VCaP (cell line): Measurements from ENCODE around the gene MARCHF3.

Experiments used
- H3K27ac ChIP-seq: fragments of 450-650 bp; 2 replicates; pipeline ENCODE4 v1.5.1; 2017
- CTCF ChIP-seq: fragments of 450-650 bp; conservative IDR thresholded peaks from 2 replicates; pipeline ENCODE4 v1.5.1; 2017; ENCODE audit warnings: mild to moderate bottlenecking, moderate library complexity

Gene MARCHF3

GRCh38 chr5:126875303-126875785 lies 155.0 kb downstream of the MARCHF3 start:
- peak overlapping the region; percentile 34 for H3K27ac ChIP-seq
- TF ChIP-seq CTCF, result no peak

- no peak overlapping the region for H3K27ac ChIP-seq
- TF ChIP-seq CTCF, result no peak
These were observed 157.6 kb downstream of the MARCHF3 start for GRCh38 chr5:126872561-126873354.

GRCh38 chr5:126871441-126871840 lies 158.9 kb downstream of the MARCHF3 start:
- H3K27ac ChIP-seq, result no peak overlapping the region
- TF ChIP-seq CTCF, result no peak

GRCh38 chr5:126869005-126869451 lies 161.3 kb downstream of the MARCHF3 start:
- no peak overlapping the region for H3K27ac ChIP-seq
- no peak for TF ChIP-seq CTCF

GRCh38 chr5:126868338-126869004 lies 161.9 kb downstream of the MARCHF3 start:
- H3K27ac ChIP-seq, result no peak overlapping the region
- no peak for TF ChIP-seq CTCF

- TF ChIP-seq CTCF, result no peak
- no peak overlapping the region for H3K27ac ChIP-seq
These were observed 163.3 kb downstream of the MARCHF3 start for GRCh38 chr5:126866851-126867636.

- no peak overlapping the region for H3K27ac ChIP-seq
- no peak for TF ChIP-seq CTCF
These were observed 165.1 kb downstream of the MARCHF3 start for GRCh38 chr5:126865299-126865698.
